K562 (cell line): ENCODE measurements around the gene RGS12. TPM values are rescaled to one million over a fixed set of nuclear protein-coding genes. Genes with fewer than 3 reads are reported as not detected.

Source experiments
- KDM5B ChIP-seq: fragments of 200-600 bp; sonication (generic); IDR thresholded peaks from 2 replicates; pipeline ENCODE4 v1.6.1; 2012; ENCODE audit warnings: low read depth, mild to moderate bottlenecking, moderate library complexity, low read length, control low read depth, inconsistent platforms; ENCODE audit not compliant: insufficient replicate concordance
- NCOA6 ChIP-seq: fragments of 450-650 bp; IDR thresholded peaks from 2 replicates; pipeline ENCODE4 v1.6.1; 2017; ENCODE audit warnings: mild to moderate bottlenecking
- polyA plus RNA-seq, 8 experiments: library from polyadenylated mRNA; depleted of rRNA in 4 of 8; stranded (reverse) in 5 of 8; unstranded in 3 of 8; fragments of >200 nt; fragmentation: Nextera tagmentation in 2 of 8; fragmentation: Illumina TruSeq in 1 of 8; extraction: Ambion mirVana in 2 of 8; extraction: Trizol in 1 of 8; gene quantifications; 2 replicates each; pipeline versions ENCODE4 v1.2.1 to v1.2.3, GENCODE V29; 2011 to 2014; ENCODE audit warnings: inconsistent platforms in 1 of 8, missing spikeins in 1 of 8
- total RNA-seq, 7 experiments: library from RNA; depleted of rRNA in 6 of 7; stranded (reverse); fragments of >200 nt in 6 of 7; fragmentation: Illumina TruSeq in 2 of 7; extraction: Trizol in 2 of 7; gene quantifications; 2 replicates each; pipeline versions ENCODE4 v1.2.1 to v1.2.3, GENCODE V29; 2011 to 2021; ENCODE audit warnings: low replicate concordance in 1 of 7
- TF ChIP-seq, protein P1 (sequence below): fragments of 450-650 bp; IDR thresholded peaks from 2 replicates; pipeline ENCODE4 v1.6.1; 2016; ENCODE audit warnings: mild to moderate bottlenecking, moderate library complexity
- TF ChIP-seq, protein P2 (sequence below), 3 experiments: fragments of 200-800 bp in 1 of 3; fragments of 250-450 bp in 1 of 3; fragments of 450-650 bp in 1 of 3; sonication (Bioruptor Pico) in 1 of 3; sonication (Bioruptor generic) in 1 of 3; formaldehyde crosslinking in 1 of 3; IDR thresholded peaks; 2 replicates each; pipeline versions ENCODE4 v1.6.1 to v1.8.0; 2016 to 2022; ENCODE audit warnings: mild to moderate bottlenecking in 2 of 3, missing genetic modification characterization in 2 of 3, missing compliant biosample characterization in 1 of 3, moderate library complexity in 1 of 3

RGS12 gene
- total and polyA plus RNA-seq, 9 of the 15 experiments (the other 6 are each of a cell fraction or from before 2014, with no cell fraction given) = 0.30 to 8.8 (median 5.5) TPM

- TF ChIP-seq, protein P1, sequence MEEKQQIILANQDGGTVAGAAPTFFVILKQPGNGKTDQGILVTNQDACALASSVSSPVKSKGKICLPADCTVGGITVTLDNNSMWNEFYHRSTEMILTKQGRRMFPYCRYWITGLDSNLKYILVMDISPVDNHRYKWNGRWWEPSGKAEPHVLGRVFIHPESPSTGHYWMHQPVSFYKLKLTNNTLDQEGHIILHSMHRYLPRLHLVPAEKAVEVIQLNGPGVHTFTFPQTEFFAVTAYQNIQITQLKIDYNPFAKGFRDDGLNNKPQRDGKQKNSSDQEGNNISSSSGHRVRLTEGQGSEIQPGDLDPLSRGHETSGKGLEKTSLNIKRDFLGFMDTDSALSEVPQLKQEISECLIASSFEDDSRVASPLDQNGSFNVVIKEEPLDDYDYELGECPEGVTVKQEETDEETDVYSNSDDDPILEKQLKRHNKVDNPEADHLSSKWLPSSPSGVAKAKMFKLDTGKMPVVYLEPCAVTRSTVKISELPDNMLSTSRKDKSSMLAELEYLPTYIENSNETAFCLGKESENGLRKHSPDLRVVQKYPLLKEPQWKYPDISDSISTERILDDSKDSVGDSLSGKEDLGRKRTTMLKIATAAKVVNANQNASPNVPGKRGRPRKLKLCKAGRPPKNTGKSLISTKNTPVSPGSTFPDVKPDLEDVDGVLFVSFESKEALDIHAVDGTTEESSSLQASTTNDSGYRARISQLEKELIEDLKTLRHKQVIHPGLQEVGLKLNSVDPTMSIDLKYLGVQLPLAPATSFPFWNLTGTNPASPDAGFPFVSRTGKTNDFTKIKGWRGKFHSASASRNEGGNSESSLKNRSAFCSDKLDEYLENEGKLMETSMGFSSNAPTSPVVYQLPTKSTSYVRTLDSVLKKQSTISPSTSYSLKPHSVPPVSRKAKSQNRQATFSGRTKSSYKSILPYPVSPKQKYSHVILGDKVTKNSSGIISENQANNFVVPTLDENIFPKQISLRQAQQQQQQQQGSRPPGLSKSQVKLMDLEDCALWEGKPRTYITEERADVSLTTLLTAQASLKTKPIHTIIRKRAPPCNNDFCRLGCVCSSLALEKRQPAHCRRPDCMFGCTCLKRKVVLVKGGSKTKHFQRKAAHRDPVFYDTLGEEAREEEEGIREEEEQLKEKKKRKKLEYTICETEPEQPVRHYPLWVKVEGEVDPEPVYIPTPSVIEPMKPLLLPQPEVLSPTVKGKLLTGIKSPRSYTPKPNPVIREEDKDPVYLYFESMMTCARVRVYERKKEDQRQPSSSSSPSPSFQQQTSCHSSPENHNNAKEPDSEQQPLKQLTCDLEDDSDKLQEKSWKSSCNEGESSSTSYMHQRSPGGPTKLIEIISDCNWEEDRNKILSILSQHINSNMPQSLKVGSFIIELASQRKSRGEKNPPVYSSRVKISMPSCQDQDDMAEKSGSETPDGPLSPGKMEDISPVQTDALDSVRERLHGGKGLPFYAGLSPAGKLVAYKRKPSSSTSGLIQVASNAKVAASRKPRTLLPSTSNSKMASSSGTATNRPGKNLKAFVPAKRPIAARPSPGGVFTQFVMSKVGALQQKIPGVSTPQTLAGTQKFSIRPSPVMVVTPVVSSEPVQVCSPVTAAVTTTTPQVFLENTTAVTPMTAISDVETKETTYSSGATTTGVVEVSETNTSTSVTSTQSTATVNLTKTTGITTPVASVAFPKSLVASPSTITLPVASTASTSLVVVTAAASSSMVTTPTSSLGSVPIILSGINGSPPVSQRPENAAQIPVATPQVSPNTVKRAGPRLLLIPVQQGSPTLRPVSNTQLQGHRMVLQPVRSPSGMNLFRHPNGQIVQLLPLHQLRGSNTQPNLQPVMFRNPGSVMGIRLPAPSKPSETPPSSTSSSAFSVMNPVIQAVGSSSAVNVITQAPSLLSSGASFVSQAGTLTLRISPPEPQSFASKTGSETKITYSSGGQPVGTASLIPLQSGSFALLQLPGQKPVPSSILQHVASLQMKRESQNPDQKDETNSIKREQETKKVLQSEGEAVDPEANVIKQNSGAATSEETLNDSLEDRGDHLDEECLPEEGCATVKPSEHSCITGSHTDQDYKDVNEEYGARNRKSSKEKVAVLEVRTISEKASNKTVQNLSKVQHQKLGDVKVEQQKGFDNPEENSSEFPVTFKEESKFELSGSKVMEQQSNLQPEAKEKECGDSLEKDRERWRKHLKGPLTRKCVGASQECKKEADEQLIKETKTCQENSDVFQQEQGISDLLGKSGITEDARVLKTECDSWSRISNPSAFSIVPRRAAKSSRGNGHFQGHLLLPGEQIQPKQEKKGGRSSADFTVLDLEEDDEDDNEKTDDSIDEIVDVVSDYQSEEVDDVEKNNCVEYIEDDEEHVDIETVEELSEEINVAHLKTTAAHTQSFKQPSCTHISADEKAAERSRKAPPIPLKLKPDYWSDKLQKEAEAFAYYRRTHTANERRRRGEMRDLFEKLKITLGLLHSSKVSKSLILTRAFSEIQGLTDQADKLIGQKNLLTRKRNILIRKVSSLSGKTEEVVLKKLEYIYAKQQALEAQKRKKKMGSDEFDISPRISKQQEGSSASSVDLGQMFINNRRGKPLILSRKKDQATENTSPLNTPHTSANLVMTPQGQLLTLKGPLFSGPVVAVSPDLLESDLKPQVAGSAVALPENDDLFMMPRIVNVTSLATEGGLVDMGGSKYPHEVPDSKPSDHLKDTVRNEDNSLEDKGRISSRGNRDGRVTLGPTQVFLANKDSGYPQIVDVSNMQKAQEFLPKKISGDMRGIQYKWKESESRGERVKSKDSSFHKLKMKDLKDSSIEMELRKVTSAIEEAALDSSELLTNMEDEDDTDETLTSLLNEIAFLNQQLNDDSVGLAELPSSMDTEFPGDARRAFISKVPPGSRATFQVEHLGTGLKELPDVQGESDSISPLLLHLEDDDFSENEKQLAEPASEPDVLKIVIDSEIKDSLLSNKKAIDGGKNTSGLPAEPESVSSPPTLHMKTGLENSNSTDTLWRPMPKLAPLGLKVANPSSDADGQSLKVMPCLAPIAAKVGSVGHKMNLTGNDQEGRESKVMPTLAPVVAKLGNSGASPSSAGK = peak; percentile 17; the same call in 1 of the 2 replicates
- peak; percentile 84 for TF ChIP-seq NCOA6
- peak; percentile 51 for TF ChIP-seq KDM5B
- TF ChIP-seq, protein P2, sequence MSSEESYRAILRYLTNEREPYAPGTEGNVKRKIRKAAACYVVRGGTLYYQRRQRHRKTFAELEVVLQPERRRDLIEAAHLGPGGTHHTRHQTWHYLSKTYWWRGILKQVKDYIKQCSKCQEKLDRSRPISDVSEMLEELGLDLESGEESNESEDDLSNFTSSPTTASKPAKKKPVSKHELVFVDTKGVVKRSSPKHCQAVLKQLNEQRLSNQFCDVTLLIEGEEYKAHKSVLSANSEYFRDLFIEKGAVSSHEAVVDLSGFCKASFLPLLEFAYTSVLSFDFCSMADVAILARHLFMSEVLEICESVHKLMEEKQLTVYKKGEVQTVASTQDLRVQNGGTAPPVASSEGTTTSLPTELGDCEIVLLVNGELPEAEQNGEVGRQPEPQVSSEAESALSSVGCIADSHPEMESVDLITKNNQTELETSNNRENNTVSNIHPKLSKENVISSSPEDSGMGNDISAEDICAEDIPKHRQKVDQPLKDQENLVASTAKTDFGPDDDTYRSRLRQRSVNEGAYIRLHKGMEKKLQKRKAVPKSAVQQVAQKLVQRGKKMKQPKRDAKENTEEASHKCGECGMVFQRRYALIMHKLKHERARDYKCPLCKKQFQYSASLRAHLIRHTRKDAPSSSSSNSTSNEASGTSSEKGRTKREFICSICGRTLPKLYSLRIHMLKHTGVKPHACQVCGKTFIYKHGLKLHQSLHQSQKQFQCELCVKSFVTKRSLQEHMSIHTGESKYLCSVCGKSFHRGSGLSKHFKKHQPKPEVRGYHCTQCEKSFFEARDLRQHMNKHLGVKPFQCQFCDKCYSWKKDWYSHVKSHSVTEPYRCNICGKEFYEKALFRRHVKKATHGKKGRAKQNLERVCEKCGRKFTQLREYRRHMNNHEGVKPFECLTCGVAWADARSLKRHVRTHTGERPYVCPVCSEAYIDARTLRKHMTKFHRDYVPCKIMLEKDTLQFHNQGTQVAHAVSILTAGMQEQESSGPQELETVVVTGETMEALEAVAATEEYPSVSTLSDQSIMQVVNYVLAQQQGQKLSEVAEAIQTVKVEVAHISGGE (CRISPR knock-in tag; IDR thresholded peaks at IDR 0.05) = peak in 2 of 3 experiments; percentile 24 to 87; a peak in 2 of 6 replicates
Measured at GRCh38 chr4:3292571-3293400, at the start of gene RGS12 (continued).
